GM12873 (cell line): ENCODE data around the gene PTGR3.

ENCODE experiments used
- CTCF ChIP-seq: IDR thresholded peaks from 2 replicates; pipeline ENCODE4 v1.5.1; 2012; ENCODE audit warnings: low read depth, mild to moderate bottlenecking, moderate library complexity, low read length, control low read depth; ENCODE audit not compliant: insufficient read depth; ENCODE audit errors: missing control alignments

Gene PTGR3

GRCh38 chr18:75250471-75250821, 41.5 kb upstream of the PTGR3 start:
- TF ChIP-seq CTCF = no peak

GRCh38 chr18:75249672-75250470, 40.9 kb upstream of the PTGR3 start:
- no peak for TF ChIP-seq CTCF

DNA sequence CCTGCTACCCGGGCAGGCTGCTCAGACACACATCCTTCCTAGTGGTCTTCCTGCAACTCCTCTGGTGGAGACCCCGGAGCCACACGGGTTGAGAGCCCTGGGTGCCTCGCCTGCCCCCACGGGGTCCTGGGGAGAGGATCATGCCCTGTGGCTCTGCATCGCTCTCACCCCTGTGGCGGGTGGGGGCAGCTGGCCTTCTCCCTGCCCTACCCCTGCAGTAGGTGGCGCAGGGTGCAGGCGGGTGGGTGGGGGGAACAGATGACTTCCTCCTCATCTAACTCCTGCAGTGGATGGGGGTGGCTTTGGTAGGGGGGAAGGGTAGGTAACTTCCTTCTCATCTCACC, 40.2 kb upstream of the PTGR3 start:
- no peak for TF ChIP-seq CTCF

GRCh38 chr18:75248426-75249174, 39.7 kb upstream of the PTGR3 start:
- no peak for TF ChIP-seq CTCF

DNA sequence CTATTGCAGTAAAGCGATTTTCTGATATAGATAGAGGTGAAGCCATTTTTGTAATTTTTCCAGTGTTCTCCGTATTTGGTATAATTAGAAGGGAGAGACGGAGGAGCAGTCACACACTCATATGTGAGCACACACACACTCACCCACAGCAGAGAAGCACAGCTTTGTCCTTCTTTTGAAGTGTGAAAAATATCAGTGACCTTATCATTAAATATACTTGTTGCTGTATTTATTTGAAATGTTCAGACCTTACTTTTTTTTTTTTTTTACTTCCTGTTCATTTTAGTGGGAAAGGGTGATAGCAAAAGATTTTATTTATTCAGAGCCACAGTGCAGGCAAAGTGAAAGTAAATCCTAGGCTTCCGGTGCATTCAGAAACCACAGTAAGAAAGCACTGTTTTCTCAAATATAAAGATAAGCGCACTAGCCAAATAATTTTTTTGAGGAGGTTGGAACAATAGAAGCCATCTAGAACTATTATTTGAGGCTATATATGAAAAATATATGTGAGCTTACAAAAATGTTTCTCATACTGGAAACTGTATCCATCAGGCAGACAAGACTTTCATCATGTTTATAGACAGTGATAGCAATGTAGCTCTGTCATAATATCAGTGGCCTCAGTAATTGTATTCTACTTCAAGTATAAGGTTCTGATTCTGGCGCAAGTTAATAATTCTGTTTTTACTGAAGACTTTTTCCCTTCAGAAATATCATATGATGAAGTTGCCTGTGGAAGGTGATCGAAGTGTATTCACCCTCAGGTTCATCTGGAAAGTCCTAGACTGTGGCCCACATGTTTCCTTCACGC, 38.9 kb upstream of the PTGR3 start:
- TF ChIP-seq CTCF = no peak

GRCh38 chr18:75246721-75247610, 38.0 kb upstream of the PTGR3 start:
- TF ChIP-seq CTCF = no peak
